ENCODE results near the gene MYO5C. TPM values are rescaled to one million over a fixed set of nuclear protein-coding genes. Genes with fewer than 3 reads are reported as not detected.

The MYO5C gene
- total and polyA plus RNA-seq, 4 donors: 4.2 to 15.8 (median 6.6) TPM

- H3K9me3 ChIP-seq (ENCODE audit: control insufficient read depth, insufficient read depth, low read length): no peaks in the 10 kb centered on the region
- H3K36me3 ChIP-seq (ENCODE audit: control insufficient read depth, insufficient read depth, low read length): peaks cover 3% of the 10 kb centered on the region
- no peaks in the 10 kb centered on the region for H3K27me3 ChIP-seq (ENCODE audit: control insufficient read depth, insufficient read depth, low read length)
- H3K4me3 ChIP-seq (ENCODE audit: low read depth, low read length): no peak overlapping the region
- 11% methylated on average over 3 of the region's 8 CpGs for WGBS (ENCODE audit: insufficient coverage)
- peaks cover 26% of the 10 kb centered on the region for H3K4me1 ChIP-seq (ENCODE audit: control insufficient read depth, insufficient read depth, low read length)
- peak in 3 of 6 donors; percentile 33 to 76 (median 76) for DNase-seq (ENCODE audit: low read depth in 4 of 6, low spot score in 6 of 6)
- peak overlapping the region; percentile 55 for H3K27ac ChIP-seq (ENCODE audit: low read depth, low read length)
These were observed 33.9 kb downstream of the MYO5C start for GRCh38 chr15:52261498-52262242.

- no peak for DNase-seq (ENCODE audit: low read depth in 4 of 6, low spot score in 6 of 6)
- Histone ChIP-seq H3K9me3 (ENCODE audit: control insufficient read depth, insufficient read depth, low read length) (no peaks in the 10 kb centered on the region), H3K27ac (ENCODE audit: low read depth, low read length) (peak overlapping the region; percentile 49), H3K4me3 (ENCODE audit: low read depth, low read length) (no peak overlapping the region), H3K4me1 (ENCODE audit: control insufficient read depth, insufficient read depth, low read length) (peaks cover 26% of the 10 kb centered on the region), H3K27me3 (ENCODE audit: control insufficient read depth, insufficient read depth, low read length) (no peaks in the 10 kb centered on the region), H3K36me3 (ENCODE audit: control insufficient read depth, insufficient read depth, low read length) (peaks cover 3% of the 10 kb centered on the region)
- 90% methylated on average over 8 of the region's 10 CpGs for WGBS (ENCODE audit: insufficient coverage)
These were observed 34.6 kb downstream of the MYO5C start for GRCh38 chr15:52261026-52261425.

GRCh38 chr15:52259503-52259902, 36.1 kb downstream of the MYO5C start:
- Histone ChIP-seq H3K36me3 (ENCODE audit: control insufficient read depth, insufficient read depth, low read length) (no peaks in the 10 kb centered on the region), H3K4me1 (ENCODE audit: control insufficient read depth, insufficient read depth, low read length) (peaks cover 26% of the 10 kb centered on the region), H3K27ac (ENCODE audit: low read depth, low read length) (no peak overlapping the region), H3K4me3 (ENCODE audit: low read depth, low read length) (no peak overlapping the region), H3K27me3 (ENCODE audit: control insufficient read depth, insufficient read depth, low read length) (no peaks in the 10 kb centered on the region), H3K9me3 (ENCODE audit: control insufficient read depth, insufficient read depth, low read length) (no peaks in the 10 kb centered on the region)
- DNase-seq (ENCODE audit: low read depth in 4 of 6, low spot score in 6 of 6): no peak
- WGBS (ENCODE audit: insufficient coverage): 40% methylated on average over 1 of the region's 4 CpGs

- Histone ChIP-seq H3K9me3 (ENCODE audit: control insufficient read depth, insufficient read depth, low read length) (no peaks in the 10 kb centered on the region), H3K4me3 (ENCODE audit: low read depth, low read length) (no peak overlapping the region), H3K27ac (ENCODE audit: low read depth, low read length) (no peak overlapping the region), H3K36me3 (ENCODE audit: control insufficient read depth, insufficient read depth, low read length) (no peaks in the 10 kb centered on the region), H3K4me1 (ENCODE audit: control insufficient read depth, insufficient read depth, low read length) (peaks cover 26% of the 10 kb centered on the region), H3K27me3 (ENCODE audit: control insufficient read depth, insufficient read depth, low read length) (no peaks in the 10 kb centered on the region)
- 96% methylated on average over 4 of the region's 5 CpGs for WGBS (ENCODE audit: insufficient coverage)
- no peak for DNase-seq (ENCODE audit: low read depth in 4 of 6, low spot score in 6 of 6)
These were observed 37.1 kb downstream of the MYO5C start for GRCh38 chr15:52258461-52258860.

GRCh38 chr15:52257734-52258062, 37.9 kb downstream of the MYO5C start:
- H3K27ac ChIP-seq (ENCODE audit: low read depth, low read length): no peak overlapping the region
- no peak overlapping the region for H3K4me3 ChIP-seq (ENCODE audit: low read depth, low read length)
- H3K27me3 ChIP-seq (ENCODE audit: control insufficient read depth, insufficient read depth, low read length): no peaks in the 10 kb centered on the region
- H3K4me1 ChIP-seq (ENCODE audit: control insufficient read depth, insufficient read depth, low read length): peaks cover 26% of the 10 kb centered on the region
- no peaks in the 10 kb centered on the region for H3K36me3 ChIP-seq (ENCODE audit: control insufficient read depth, insufficient read depth, low read length)
- H3K9me3 ChIP-seq (ENCODE audit: control insufficient read depth, insufficient read depth, low read length): no peaks in the 10 kb centered on the region
- DNase-seq (ENCODE audit: low read depth in 4 of 6, low spot score in 6 of 6): no peak
- WGBS (ENCODE audit: insufficient coverage): 63% methylated on average over 5 of the region's 5 CpGs

- no peaks in the 10 kb centered on the region for H3K9me3 ChIP-seq (ENCODE audit: control insufficient read depth, insufficient read depth, low read length)
- no peaks in the 10 kb centered on the region for H3K36me3 ChIP-seq (ENCODE audit: control insufficient read depth, insufficient read depth, low read length)
- H3K27me3 ChIP-seq (ENCODE audit: control insufficient read depth, insufficient read depth, low read length): no peaks in the 10 kb centered on the region
- H3K4me1 ChIP-seq (ENCODE audit: control insufficient read depth, insufficient read depth, low read length): peaks cover 23% of the 10 kb centered on the region
- WGBS (ENCODE audit: insufficient coverage): 54% methylated on average over 8 of the region's 10 CpGs
- DNase-seq (ENCODE audit: low read depth in 4 of 6, low spot score in 6 of 6): peak in 2 of 6 donors; percentile 35 to 62
- H3K27ac ChIP-seq (ENCODE audit: low read depth, low read length): no peak overlapping the region
- no peak overlapping the region for H3K4me3 ChIP-seq (ENCODE audit: low read depth, low read length)
These were observed 38.5 kb downstream of the MYO5C start for GRCh38 chr15:52256930-52257733.

- Histone ChIP-seq H3K27ac (ENCODE audit: low read depth, low read length) (no peak overlapping the region), H3K4me3 (ENCODE audit: low read depth, low read length) (no peak overlapping the region), H3K4me1 (ENCODE audit: control insufficient read depth, insufficient read depth, low read length) (peaks cover 17% of the 10 kb centered on the region), H3K9me3 (ENCODE audit: control insufficient read depth, insufficient read depth, low read length) (no peaks in the 10 kb centered on the region), H3K27me3 (ENCODE audit: control insufficient read depth, insufficient read depth, low read length) (no peaks in the 10 kb centered on the region), H3K36me3 (ENCODE audit: control insufficient read depth, insufficient read depth, low read length) (no peaks in the 10 kb centered on the region)
- WGBS (ENCODE audit: insufficient coverage): no CpG with 5 or more reads among the region's 10 CpGs
- peak; percentile 61 to 96 (median 74) for DNase-seq (ENCODE audit: low read depth in 4 of 6, low spot score in 6 of 6)
These were observed 39.2 kb downstream of the MYO5C start for GRCh38 chr15:52256366-52256765.

GRCh38 chr15:52255935-52256334, 39.7 kb downstream of the MYO5C start:
- Histone ChIP-seq H3K9me3 (ENCODE audit: control insufficient read depth, insufficient read depth, low read length) (no peaks in the 10 kb centered on the region), H3K27me3 (ENCODE audit: control insufficient read depth, insufficient read depth, low read length) (no peaks in the 10 kb centered on the region), H3K36me3 (ENCODE audit: control insufficient read depth, insufficient read depth, low read length) (no peaks in the 10 kb centered on the region), H3K4me1 (ENCODE audit: control insufficient read depth, insufficient read depth, low read length) (peaks cover 13% of the 10 kb centered on the region), H3K4me3 (ENCODE audit: low read depth, low read length) (no peak overlapping the region), H3K27ac (ENCODE audit: low read depth, low read length) (no peak overlapping the region)
- 68% methylated on average over 6 of the region's 6 CpGs for WGBS (ENCODE audit: insufficient coverage)
- DNase-seq (ENCODE audit: low read depth in 4 of 6, low spot score in 6 of 6): no peak

- no peak for DNase-seq (ENCODE audit: low read depth in 4 of 6, low spot score in 6 of 6)
- Histone ChIP-seq H3K27ac (ENCODE audit: low read depth, low read length) (no peak overlapping the region), H3K4me3 (ENCODE audit: low read depth, low read length) (no peak overlapping the region), H3K4me1 (ENCODE audit: control insufficient read depth, insufficient read depth, low read length) (peaks cover 10% of the 10 kb centered on the region), H3K27me3 (ENCODE audit: control insufficient read depth, insufficient read depth, low read length) (no peaks in the 10 kb centered on the region), H3K36me3 (ENCODE audit: control insufficient read depth, insufficient read depth, low read length) (no peaks in the 10 kb centered on the region), H3K9me3 (ENCODE audit: control insufficient read depth, insufficient read depth, low read length) (no peaks in the 10 kb centered on the region)
- WGBS (ENCODE audit: insufficient coverage): no CpG with 5 or more reads among the region's 1 CpG
These were observed 40.6 kb downstream of the MYO5C start for GRCh38 chr15:52255008-52255407.

- Histone ChIP-seq H3K27me3 (ENCODE audit: control insufficient read depth, insufficient read depth, low read length) (no peaks in the 10 kb centered on the region), H3K36me3 (ENCODE audit: control insufficient read depth, insufficient read depth, low read length) (no peaks in the 10 kb centered on the region), H3K27ac (ENCODE audit: low read depth, low read length) (no peak overlapping the region), H3K9me3 (ENCODE audit: control insufficient read depth, insufficient read depth, low read length) (no peaks in the 10 kb centered on the region), H3K4me1 (ENCODE audit: control insufficient read depth, insufficient read depth, low read length) (peaks cover 10% of the 10 kb centered on the region), H3K4me3 (ENCODE audit: low read depth, low read length) (no peak overlapping the region)
- no peak for DNase-seq (ENCODE audit: low read depth in 4 of 6, low spot score in 6 of 6)
- 94% methylated on average over 4 of the region's 4 CpGs for WGBS (ENCODE audit: insufficient coverage)
These were observed 41.2 kb downstream of the MYO5C start for GRCh38 chr15:52254391-52254790.
